ENCODE measurements around the gene DPYSL5. TPM values are rescaled to one million over a fixed set of nuclear protein-coding genes. Genes with fewer than 3 reads are reported as not detected.
"Not testable (repeated sequence)": the region's sequence is repeated elsewhere in the genome, so short reads cannot be mapped to it uniquely, and the experiment has no call there.

DPYSL5 gene
- total and polyA plus RNA-seq, 12 donors, result 0.34 to 1.6 (median 0.82) TPM; not detected in 4

DNA sequence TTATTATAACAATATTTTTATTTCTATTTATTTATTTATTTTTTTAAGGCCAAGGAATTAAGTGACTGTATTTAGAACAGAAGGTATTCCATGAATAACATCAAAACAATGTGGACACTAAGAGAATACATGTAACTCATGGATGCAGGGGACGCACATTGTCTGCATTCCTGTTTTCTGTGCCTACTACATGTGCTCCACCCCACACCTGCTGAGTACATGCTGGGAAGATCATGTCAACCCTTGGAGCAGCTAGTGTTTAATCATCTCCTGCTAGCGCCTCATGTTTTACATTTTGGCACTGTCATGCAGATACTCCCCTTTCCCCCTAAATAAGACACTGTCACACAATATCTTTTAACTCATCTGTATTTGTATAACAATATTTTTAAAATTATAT is 29.3 kb downstream of the DPYSL5 start:
- Histone ChIP-seq H3K27me3 (no peaks in the 10 kb centered on the region), H3K9me3 (replicated peaks in 1 of 3) (no peaks in the 10 kb centered on the region), H3K4me3 (no peak overlapping the region), H3K4me1 (replicated peaks in 1 of 2) (no peaks in the 10 kb centered on the region), H3K27ac (no peak overlapping the region), H3K36me3 (replicated peaks in 1 of 2) (no peaks in the 10 kb centered on the region)
- no peak for TF ChIP-seq POLR2A (IDR thresholded peaks at IDR 0.05)
- TF ChIP-seq, protein P1, sequence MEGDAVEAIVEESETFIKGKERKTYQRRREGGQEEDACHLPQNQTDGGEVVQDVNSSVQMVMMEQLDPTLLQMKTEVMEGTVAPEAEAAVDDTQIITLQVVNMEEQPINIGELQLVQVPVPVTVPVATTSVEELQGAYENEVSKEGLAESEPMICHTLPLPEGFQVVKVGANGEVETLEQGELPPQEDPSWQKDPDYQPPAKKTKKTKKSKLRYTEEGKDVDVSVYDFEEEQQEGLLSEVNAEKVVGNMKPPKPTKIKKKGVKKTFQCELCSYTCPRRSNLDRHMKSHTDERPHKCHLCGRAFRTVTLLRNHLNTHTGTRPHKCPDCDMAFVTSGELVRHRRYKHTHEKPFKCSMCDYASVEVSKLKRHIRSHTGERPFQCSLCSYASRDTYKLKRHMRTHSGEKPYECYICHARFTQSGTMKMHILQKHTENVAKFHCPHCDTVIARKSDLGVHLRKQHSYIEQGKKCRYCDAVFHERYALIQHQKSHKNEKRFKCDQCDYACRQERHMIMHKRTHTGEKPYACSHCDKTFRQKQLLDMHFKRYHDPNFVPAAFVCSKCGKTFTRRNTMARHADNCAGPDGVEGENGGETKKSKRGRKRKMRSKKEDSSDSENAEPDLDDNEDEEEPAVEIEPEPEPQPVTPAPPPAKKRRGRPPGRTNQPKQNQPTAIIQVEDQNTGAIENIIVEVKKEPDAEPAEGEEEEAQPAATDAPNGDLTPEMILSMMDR (IDR thresholded peaks at IDR 0.05), result no peak
- no peak for DNase-seq
- 89 to 98% (median 94%) methylated on average over 2 of the region's 2 CpGs for WGBS, 4 donors
- intact Hi-C loops (cut with DNase I), result no loop called here

DNA sequence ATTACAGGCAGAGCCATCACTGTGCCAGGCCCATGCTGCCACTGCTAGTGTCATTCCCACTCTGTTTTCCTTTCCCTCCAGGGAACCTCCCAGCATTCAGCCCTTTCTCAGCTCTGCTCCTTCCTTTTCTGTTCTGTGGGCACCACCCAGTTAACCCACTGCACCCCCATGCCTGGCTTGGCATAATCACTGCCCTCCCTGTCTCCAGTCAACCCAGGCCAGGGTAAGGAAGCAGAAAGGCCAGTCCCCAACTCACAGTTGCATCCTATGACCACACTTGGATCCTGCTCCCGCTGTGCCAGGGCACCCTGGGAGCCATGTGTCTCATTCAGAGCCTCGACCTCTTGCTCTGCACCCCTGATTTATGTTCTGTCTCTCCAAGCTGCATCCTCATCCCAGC is 32.2 kb downstream of the DPYSL5 start:
- intact Hi-C loops (cut with DNase I), result no loop called here
- TF ChIP-seq, protein P1 (IDR thresholded peaks at IDR 0.05), result no peak
- TF ChIP-seq POLR2A (IDR thresholded peaks at IDR 0.05), result no peak
- 64 to 84% (median 79%) methylated on average over 2 of the region's 2 CpGs for WGBS, 4 donors
- no peaks in the 10 kb centered on the region for H3K9me3 ChIP-seq (replicated peaks in 1 of 3)
- no peak overlapping the region for H3K4me3 ChIP-seq
- no peak for DNase-seq
- no peaks in the 10 kb centered on the region for H3K36me3 ChIP-seq (replicated peaks in 1 of 2)
- no peaks in the 10 kb centered on the region for H3K4me1 ChIP-seq (replicated peaks in 1 of 2)
- no peak overlapping the region for H3K27ac ChIP-seq
- no peaks in the 10 kb centered on the region for H3K27me3 ChIP-seq

DNA sequence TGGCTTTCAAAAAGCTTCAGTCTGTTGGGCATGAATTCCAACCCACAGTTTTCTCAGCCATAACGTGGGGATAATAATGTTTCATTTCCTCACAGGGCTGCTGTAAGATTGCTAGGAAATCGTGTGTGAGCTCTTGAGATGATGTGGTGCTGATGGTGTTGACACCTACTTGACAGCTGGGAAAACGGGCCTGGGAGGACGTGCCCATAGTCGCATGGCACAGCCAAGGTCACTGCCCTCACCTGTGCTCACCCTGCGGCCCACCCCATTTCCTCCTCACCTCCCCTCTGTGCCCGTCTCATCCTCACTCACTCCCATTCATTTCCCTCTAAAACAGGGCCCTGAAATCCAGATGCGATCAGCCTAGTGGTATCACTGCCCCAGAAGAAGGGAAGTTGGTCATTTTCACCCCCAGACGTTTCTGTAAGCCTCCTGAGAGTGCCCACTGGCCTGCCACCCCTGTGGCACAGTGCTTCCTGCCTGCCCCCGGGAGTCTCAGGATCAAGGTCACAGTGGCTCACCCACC is 33.0 kb downstream of the DPYSL5 start:
- Histone ChIP-seq H3K4me3 (no peak overlapping the region), H3K36me3 (replicated peaks in 1 of 2) (no peaks in the 10 kb centered on the region), H3K4me1 (replicated peaks in 1 of 2) (no peaks in the 10 kb centered on the region), H3K9me3 (replicated peaks in 1 of 3) (no peaks in the 10 kb centered on the region), H3K27me3 (no peaks in the 10 kb centered on the region), H3K27ac (no peak overlapping the region)
- intact Hi-C loops (cut with DNase I), result no loop called here
- no peak for DNase-seq
- no peak for TF ChIP-seq POLR2A (IDR thresholded peaks at IDR 0.05)
- TF ChIP-seq, protein P1 (IDR thresholded peaks at IDR 0.05), result no peak
- 58 to 65% (median 65%) methylated on average over 10 of the region's 10 CpGs for WGBS, 4 donors

DNA sequence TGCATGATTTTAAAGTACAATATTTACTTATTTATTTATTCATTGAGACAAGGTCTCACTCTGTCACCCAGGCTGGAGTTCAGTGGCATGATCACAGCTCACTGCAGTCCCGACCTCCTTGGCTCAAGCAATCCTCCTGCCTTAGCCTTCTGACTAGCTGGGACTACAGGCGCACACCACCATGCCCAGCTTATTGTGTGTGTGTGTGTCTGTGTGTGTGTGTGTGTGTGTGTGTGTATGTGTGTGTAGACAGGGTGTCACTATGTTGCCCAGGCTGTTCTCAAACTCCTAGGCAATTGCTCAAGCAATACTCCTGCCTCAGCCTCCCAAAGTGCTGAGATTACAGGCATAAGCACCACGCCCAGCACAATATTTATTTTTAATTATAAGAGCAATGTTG is 34.3 kb downstream of the DPYSL5 start:
- intact Hi-C loops (cut with DNase I); H3K9me3 ChIP-seq (replicated peaks in 1 of 3); H3K27me3 ChIP-seq; H3K4me3 ChIP-seq; H3K27ac ChIP-seq; H3K4me1 ChIP-seq (replicated peaks in 1 of 2); H3K36me3 ChIP-seq (replicated peaks in 1 of 2): not testable (repeated sequence)
- DNase-seq, result peak in 1 of 7 donors; percentile 11
- whole genome bisulfite sequencing, 4 donors, result 71 to 84% (median 77%) methylated on average over 3 of the region's 3 CpGs

DNA sequence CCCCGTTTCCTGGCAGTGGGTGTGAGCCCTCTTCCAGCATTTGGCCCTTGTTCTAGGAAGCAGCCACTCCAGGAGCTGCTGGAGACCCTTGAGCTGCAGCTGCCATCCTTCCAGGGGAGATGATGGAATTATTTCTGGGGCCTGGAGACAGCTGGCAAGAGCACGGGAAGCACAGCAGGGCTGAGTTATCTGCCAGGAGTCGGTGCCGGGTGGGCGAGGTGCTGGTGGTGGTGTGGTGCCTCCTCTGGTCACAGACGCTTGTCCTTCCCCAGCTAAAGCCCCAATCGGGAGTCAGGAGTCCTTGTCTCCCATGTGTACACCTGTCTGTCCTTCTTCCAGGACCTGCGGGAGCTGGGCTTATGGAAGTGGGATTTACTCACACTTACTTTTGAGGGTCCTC is 36.0 kb downstream of the DPYSL5 start:
- Histone ChIP-seq H3K4me1 (replicated peaks in 1 of 2) (no peaks in the 10 kb centered on the region), H3K9me3 (replicated peaks in 1 of 3) (no peaks in the 10 kb centered on the region), H3K27ac (no peak overlapping the region), H3K36me3 (replicated peaks in 1 of 2) (no peaks in the 10 kb centered on the region), H3K4me3 (no peak overlapping the region), H3K27me3 (no peaks in the 10 kb centered on the region)
- no peak for DNase-seq
- intact Hi-C loops (cut with DNase I), result no loop called here
- 75 to 79% (median 78%) methylated on average over 6 to 8 of the region's 8 CpGs for WGBS, 4 donors
- TF ChIP-seq POLR2A (IDR thresholded peaks at IDR 0.05), result no peak
- TF ChIP-seq, protein P1 (IDR thresholded peaks at IDR 0.05), result no peak

Data from adrenal gland (tissue), 12 donors.